HG03575 (cell line): ENCODE measurements around the gene KCNK2.

ENCODE experiments used
- ATAC-seq: cut with Tn5 transposase; IDR thresholded peaks from one replicate; pipeline ENCODE4 v1.9.1; 2021; ENCODE audit not compliant: unreplicated experiment, insufficient number of reproducible peaks, low FRiP score; ENCODE audit errors: extremely low read depth

The KCNK2 gene

DNA sequence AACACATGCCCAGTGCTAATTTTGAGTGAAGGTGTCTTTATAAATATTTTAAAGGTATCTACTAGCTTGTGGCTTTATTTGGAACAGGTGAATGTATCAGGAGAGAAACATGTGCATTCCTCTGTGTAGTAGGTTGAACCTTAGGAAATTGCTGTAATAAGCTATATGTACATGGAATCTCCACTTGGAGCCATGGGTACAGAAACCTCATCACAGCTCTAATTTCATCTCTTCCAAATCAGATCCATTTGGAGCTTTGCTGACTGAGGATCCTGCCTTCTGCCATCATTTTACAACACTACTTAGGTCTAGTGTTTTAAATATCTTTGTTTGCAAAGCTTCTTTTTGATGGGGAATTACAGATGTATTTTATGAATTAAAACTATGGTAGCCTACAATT, 2.1 kb downstream of the KCNK2 start:
- no peak for ATAC-seq

DNA sequence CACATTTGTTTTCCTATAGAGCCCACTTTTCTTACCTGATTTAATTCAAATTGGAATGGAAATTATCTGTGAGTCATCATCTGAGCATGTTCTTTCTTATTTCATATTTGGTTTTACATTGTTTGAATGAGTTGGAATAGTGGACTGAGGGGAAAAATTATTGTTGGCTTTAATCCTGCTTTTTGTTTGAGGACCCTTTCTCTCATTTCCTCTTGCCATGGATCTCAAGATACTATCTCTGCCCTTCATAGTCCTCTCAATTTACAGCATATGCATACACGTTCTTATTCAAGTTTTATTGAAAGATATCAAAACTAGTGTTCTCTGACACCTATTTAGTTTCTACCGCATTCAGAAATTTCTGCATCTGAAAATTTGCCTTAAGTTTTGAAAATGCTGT, 5.1 kb downstream of the KCNK2 start:
- no peak for ATAC-seq

DNA sequence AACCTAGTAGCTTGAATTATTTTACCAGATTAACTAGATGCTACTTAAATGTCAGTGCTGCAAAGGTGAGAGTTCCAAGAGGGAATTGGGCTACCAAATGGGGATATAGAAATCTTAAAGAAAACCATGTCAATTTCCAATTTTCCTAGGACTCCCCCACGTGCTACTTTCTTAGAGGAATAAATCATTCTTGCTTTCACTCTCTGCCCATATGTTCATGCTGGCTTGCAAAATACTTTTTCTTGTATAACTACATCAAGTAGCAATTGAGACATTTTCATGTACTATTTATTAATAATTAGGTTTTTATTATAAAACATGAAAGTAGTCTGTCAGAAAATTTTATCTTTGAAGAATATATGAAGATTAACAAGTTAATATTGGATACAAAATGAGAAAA, 11.8 kb downstream of the KCNK2 start:
- ATAC-seq, result no peak

DNA sequence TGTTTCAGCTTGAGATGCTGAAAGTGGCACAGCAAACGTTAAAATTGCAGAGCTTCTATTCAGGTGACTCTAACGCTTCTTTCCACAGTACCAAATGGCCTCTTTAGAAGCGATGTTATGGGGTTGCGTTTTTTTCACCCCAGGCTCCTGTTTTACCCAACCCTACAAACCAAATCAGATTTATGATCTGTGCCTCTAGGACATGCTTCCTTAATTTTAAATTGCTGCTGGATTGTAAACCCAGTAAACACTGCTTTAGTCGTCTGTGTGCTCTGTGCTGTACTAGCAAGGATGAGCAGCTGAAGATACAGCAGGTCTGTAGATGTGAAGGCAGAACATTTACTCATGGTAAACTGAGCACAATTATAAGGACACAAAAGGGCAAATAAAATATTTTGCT, 13.0 kb downstream of the KCNK2 start:
- no peak for ATAC-seq

DNA sequence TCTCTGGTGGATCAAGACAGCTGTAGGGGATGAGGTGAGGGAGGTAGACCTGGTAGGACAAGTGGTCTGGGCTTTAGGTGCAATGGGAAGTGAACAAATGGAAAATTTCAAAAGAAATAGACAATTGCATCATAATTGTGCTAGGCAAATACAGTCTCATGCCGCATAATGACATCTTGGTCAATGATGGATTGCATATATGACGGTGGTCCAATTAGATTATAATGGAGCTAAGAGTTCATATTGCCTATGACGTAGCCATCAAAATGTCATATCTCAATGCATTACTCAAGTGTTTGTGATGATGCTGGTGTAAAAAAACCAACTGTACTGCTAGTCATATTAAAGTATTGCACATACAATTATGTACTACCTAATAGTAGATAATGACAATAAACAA, 19.0 kb downstream of the KCNK2 start:
- no peak for ATAC-seq

DNA sequence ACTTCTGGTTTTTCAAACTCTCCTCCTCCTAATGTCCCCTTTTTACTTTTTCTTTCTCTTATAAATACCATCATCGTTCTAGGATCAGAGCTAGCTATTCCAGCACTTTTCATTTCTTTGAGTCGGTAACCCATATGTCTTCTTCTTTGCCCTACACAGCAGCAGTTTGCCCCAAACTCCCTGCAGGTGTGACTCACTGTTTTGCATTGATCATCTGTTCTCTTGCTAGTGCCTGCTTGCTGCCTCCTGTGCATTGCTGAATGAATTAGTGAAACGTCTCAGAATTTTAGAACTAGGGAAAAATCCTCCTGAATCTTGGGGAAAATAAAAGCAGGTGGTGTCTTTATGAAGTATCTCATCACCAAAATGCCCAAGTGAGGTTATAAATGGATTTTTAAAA, 21.7 kb downstream of the KCNK2 start:
- ATAC-seq, result no peak

DNA sequence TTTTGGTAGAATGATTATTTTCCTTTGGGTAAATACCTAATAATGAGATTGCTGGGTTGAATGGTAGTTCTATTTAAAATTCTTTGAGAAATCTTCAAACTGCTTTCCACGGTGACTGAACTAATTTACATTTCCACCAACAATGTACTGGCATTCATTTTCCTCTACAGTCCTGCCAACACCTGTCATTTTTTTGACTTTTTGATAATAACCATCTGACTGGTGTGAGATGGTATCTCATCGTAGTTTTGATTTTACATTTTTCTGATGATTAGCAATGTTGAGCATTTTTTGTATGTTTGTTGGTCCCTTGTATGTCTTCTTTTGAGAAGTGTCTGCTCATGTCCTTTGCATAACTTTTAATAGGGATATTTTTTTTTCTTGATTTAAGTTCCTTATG, 23.5 kb downstream of the KCNK2 start:
- ATAC-seq, result no peak

DNA sequence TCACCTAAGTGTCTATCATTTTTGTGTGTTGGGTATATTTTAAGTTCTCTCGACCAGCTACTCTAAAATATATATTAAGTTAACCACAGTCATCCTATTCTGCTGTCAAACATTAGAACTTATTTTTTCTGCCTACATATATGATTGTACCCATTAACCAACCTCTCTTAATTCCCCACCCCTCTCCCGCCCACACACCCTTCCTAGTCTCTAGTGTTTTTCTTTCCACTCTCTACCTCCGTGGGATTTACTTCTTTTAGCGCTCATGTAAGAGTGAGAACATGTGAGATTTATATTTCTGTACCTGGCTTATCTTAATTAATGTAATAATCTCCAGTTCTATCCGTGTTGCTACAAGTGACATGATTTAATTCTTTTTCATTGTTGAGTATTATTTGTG, 26.6 kb downstream of the KCNK2 start:
- ATAC-seq, result no peak

DNA sequence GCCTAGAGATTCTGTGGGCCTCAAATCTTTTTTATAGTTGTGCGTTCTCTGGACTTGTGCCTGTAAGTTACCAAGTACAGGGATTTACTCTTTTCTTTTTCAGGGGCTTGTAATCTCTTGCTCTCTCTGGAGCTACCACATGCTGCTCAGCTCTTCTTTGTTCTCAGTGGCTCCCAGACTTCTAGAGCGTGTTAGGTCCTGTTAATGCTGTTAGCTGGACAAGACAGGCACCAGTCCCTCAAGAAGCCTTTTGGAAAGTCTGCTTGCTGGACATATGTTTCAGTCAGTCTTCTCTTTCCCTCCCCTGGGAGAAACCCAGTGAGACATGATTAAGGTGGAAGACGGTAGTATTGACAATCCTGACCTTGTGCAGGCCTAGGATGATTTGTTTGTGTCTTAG, 29.4 kb downstream of the KCNK2 start:
- ATAC-seq, result no peak

DNA sequence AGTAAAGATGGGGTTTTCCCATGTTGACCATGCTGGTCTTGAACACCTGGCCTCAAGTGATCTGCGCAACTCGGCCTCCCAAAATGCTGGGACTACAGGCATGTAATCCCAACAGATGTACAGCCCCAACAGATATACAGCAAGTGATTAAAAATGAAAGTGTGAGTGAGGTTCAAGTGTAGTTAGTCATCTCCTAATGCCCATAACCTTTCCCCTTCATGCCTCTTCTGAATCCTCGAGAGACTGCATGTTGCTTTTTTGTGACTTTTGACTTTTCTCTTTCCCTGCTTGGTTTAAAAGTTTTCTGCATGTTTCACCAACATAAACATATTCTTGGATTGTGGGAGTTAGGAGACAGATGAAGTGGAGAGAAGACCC, 31.2 kb downstream of the KCNK2 start:
- no peak for ATAC-seq

DNA sequence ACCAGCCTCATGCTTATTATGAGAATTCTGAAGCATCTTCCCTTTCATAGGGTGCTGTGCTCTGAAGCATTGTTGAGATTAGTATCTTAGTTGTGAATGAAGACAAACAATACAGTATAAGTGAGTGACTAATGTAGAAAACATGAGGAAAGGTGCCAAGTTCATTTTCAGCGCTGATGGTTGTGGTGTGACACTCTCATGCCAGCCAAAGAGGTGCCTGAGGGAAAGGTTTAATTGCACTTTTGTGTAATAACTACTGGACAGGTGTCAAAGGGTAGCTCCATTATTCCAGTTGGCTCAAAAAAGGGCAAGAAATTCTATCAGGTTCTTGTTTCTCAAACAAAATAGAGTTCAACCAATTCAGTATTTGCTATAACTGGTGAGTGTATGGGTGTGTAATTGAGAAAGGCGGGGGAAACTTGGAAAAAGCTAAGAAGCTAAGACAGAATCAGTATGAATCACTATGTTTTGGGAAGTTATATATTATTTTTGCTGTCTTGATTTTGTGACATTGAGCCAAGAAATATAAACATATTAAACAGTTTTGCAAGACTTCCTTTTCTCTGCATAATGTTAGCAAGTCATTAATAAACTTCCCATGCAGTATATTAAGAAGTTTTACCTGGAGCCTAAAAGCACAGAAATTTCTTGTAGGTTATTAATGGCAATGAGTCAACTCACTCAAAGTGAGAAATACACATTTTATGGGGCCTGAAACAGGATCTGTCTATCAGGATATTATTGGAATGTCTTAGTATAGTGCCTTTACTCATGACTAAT, 31.8 kb downstream of the KCNK2 start:
- ATAC-seq, result no peak

DNA sequence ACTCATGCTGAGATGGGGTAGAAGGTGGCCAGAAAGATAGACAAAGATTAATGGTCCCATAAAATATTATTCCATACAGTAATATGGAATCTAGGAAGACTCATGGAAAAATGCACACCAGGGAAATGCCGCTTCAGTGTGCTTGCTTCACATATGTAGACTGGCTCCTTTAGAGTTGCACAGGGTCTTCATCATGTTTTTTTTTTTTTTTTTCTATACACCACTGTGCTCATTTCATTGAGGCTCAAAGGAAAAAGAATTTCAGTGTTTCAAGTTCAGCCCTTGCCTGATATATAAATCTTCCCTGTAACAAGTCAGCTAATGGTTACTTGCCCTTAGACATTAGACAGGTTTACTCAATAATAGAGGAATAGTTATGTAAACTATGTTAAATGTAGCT, 33.2 kb downstream of the KCNK2 start:
- no peak for ATAC-seq

DNA sequence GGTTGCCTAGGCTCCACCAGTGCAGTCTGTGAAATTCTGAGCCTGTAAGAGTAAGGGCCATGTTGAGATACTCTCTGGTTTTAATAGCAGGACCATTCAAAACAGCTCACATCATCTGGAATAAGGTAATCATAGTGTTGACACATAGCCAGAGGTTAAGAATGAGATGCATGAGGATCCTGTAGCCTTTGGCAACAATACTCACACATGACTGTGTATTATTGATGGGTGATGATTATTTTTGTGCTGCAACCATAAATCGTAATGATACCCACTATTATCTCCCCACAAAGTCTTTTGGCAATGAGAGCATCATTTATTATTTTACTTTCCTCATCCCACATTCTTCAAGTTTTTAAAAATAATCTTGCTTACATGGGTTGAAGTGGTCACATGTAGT, 35.5 kb downstream of the KCNK2 start:
- ATAC-seq, result no peak

DNA sequence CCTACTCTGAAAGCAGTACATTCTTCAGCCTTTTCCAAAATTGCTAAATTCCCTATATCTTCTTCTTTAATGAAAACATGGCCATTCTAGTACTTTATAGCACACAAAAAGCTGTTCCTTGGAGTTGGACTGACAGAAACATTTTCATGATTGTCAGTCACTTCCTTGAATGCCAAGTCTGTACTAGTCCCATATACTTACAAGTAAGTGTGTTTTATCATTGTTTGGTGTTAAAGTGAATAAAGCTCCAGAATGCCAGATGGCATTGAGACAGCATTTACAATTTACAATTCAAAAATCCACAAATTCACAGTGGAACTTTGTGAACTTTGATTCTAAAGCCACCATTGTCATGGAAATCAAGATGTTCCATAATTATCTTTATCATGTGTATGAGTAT, 36.5 kb downstream of the KCNK2 start:
- no peak for ATAC-seq

DNA sequence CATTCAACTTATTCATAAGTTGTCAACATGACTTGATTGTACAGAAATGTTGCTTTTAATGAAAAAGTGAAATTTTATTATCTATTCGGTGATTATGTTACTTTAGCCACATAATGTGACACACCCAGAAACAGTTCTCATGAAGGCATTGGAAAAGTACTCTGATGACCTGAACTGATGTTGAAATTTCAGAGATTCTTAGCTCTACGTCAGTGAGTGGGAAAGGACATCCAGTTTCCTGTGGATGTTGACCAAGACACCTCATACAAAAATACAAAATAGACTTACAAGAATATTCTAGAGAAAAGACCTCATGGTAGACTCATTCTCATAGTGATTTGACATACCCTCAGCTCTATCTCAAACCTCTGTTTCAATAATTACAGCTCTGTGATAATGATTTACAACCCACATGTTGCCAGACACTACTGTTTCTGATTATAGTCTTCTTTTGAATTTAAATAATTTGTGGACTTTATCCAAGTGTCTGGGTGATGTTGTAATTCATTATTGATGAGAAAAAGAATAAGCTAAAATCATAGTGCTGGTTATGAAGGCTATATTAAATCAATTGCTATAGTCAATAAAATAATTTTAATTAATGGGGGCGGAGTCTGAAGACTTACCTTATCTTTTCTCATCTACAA, 37.3 kb downstream of the KCNK2 start:
- no peak for ATAC-seq

DNA sequence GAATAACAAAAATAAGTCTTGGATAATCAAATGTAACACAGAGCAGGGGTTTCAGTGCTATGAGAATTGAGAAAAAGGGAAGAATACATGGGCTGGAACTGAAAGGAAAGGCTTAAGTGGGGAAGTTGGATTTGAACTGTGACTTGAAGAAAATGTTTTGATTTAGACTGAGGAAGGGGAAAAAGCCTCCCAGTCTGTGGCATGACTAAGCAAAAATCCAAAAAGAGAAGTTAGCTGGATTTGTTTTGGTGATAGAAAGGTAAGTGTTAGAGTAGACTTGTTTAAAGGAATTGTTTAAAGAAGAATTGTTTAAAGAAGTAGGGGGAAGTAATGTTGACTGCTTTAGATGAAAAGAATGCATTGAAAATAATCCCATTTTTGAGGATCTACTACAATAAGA, 46.0 kb downstream of the KCNK2 start:
- ATAC-seq, result no peak

DNA sequence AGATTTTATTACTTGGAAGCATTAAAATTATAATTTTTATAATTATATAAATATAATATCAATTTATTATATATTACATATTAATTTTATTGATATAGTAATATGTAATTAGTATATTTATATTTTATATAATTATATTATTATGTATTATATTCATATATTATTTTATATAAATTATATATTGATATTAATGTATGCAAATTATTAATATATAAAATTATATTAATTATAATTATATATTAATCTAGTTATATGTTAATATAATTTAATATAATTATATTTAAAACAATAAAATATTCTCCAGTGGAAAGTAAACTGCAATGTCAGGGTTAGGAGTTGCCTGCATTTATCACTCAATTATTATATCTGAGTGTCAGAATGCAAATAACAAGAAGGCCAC, 48.8 kb downstream of the KCNK2 start:
- ATAC-seq, result no peak

DNA sequence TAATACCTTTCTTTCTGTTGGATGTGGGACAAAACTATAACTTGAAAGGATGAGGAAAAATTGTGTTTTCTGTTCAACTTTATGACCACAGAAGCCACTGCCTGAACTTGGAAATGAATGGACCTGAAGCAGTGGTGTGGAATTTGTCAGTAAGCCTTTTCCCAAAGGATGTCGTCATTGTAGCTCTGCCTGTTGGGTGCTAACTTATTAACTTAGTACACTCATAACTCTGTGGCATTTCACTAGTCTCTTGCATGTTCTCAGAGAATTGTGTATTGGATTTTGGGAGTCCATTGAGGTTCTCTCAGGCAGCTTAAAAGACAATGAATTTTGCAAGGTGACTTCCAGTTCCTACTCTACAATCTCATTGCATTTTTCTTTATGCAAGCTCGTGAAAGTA, 49.6 kb downstream of the KCNK2 start:
- no peak for ATAC-seq

DNA sequence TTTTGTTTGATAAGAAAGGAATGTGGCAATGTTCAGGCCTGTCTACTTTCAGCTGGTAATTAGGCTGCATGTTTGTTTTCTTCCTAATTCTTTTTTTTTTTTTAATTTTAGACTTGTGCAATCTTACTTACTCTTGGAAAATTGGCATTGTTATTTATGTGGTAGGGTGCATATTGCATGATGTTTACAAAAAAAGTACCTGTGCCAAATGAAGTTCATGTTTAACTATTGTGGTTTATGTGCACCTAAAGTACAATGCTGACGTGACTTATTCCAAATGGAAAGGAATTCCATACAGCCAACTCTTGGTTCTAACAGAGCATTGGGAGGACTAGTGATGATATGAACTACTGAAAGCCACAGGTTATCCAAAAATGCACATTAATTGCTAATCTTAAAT, 51.0 kb downstream of the KCNK2 start:
- ATAC-seq, result no peak

DNA sequence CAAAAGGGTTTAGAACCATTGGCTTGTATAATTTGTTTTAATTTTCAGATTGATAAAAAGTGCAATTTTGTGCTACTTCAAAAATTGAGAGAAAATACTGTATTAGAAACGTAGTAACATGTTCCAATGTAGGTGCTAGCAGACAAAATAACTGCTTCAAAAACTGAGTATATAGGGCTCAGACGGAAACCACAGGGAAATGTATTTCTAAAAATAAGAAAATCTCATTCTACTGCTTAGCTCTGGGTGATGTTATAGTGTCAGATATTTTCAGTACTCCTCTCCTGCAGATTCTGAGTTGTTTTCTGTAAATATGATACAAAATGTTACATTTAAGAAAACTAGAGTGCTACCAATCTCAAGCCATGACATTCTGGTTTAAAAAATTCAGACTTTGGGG, 55.4 kb downstream of the KCNK2 start:
- ATAC-seq, result no peak

DNA sequence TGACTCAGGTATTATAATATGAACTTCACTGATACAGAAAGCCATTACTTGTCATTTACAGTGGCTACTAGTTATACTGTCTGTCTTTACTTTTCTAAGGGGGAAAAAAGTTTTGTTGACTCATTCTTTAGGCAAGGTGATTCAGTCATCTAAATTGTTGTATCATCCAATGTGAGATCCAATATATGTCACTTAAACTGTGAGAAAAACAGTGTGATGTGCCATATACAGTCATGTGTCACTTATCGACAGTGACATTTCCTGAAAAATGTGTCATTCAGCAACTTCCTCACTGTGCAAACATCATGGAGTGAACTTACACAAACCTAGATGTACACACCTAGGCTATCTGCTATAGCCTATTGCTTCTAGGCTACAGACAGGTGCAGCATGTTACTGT, 57.6 kb downstream of the KCNK2 start:
- ATAC-seq, result no peak
